Liver (tissue), 9 donors: Measurements from ENCODE around the gene RSPH6A. TPM values are rescaled to one million over a fixed set of nuclear protein-coding genes. Genes with fewer than 3 reads are reported as not detected.

ENCODE experiments used
- DNase-seq: peaks from one replicate; pipeline ENCODE4 v3.0.0-alpha.2; 2017; ENCODE audit warnings: low spot score
- H3K27ac ChIP-seq, 2 donors: one replicate each; pipeline ENCODE4 v1.7.0; 2013; ENCODE audit warnings: inconsistent platforms in 2 of 2, low read length in 2 of 2, control low read depth in 1 of 2, low read depth in 1 of 2, mild to moderate bottlenecking in 1 of 2
- H3K27me3 ChIP-seq, 4 donors: one replicate each; pipeline versions ENCODE4 v1.6.1 to v1.7.0; 2013; ENCODE audit warnings: low read length in 3 of 4, inconsistent platforms in 1 of 4, mild to moderate bottlenecking in 1 of 4, moderate library complexity in 1 of 4; ENCODE audit not compliant: control insufficient read depth in 4 of 4, insufficient read depth in 4 of 4
- H3K36me3 ChIP-seq, 4 donors: one replicate each; pipeline versions ENCODE4 v1.6.1 to v1.7.0; 2013; ENCODE audit warnings: low read length in 3 of 4, mild to moderate bottlenecking in 3 of 4, low read depth in 1 of 4, moderate library complexity in 1 of 4; ENCODE audit not compliant: control insufficient read depth in 4 of 4, insufficient read depth in 3 of 4
- H3K4me1 ChIP-seq, 4 donors: one replicate each; pipeline versions ENCODE4 v1.6.1 to v1.7.0; 2013; ENCODE audit warnings: low read length in 3 of 4, mild to moderate bottlenecking in 3 of 4, moderate library complexity in 1 of 4; ENCODE audit not compliant: control insufficient read depth in 4 of 4, insufficient read depth in 4 of 4
- H3K4me3 ChIP-seq, 3 donors: one replicate each; pipeline versions ENCODE4 v1.6.1 to v1.7.0; 2013; ENCODE audit warnings: low read length in 3 of 3, control low read depth in 1 of 3, low read depth in 1 of 3, mild to moderate bottlenecking in 1 of 3
- H3K9ac ChIP-seq, 2 donors: one replicate each; pipeline ENCODE4 v1.7.0; 2013; ENCODE audit warnings: low read length in 2 of 2, mild to moderate bottlenecking in 2 of 2, moderate library complexity in 2 of 2, control low read depth in 1 of 2, low read depth in 1 of 2
- H3K9me3 ChIP-seq, 4 donors: one replicate each; pipeline versions ENCODE4 v1.6.1 to v1.7.0; 2013; ENCODE audit warnings: low read length in 3 of 4; ENCODE audit not compliant: control insufficient read depth in 4 of 4
- EGR1 ChIP-seq, 2 donors: IDR thresholded peaks; 2 replicates each; pipeline ENCODE4 v1.6.1; 2016 to 2018; ENCODE audit warnings: antibody characterized with exemption in 2 of 2, low read depth in 2 of 2
- FOXA2 ChIP-seq: IDR thresholded peaks from 2 replicates; pipeline ENCODE4 v1.6.1; 2016; ENCODE audit warnings: antibody characterized with exemption
- GABPA ChIP-seq, 2 donors: IDR thresholded peaks in 1 of 2; conservative IDR thresholded peaks in 1 of 2; 2 replicates each; pipeline ENCODE4 v1.6.1; 2016; ENCODE audit warnings: antibody characterized with exemption in 2 of 2, mild to moderate bottlenecking in 1 of 2, moderate library complexity in 1 of 2
- HNF4G ChIP-seq: IDR thresholded peaks from 2 replicates; pipeline ENCODE4 v1.6.1; 2016; ENCODE audit warnings: antibody characterized with exemption
- JUND ChIP-seq, 2 donors: IDR thresholded peaks; 2 replicates each; pipeline ENCODE4 v1.6.1; 2016; ENCODE audit warnings: antibody characterized with exemption in 2 of 2
- RAD21 ChIP-seq, 2 donors: IDR thresholded peaks; 2 replicates each; pipeline ENCODE4 v1.6.1; 2016; ENCODE audit warnings: antibody characterized with exemption in 2 of 2, mild to moderate bottlenecking in 2 of 2
- SP1 ChIP-seq: IDR thresholded peaks from 2 replicates; pipeline ENCODE4 v1.6.1; 2018; ENCODE audit warnings: antibody characterized with exemption, mild to moderate bottlenecking
- TAF1 ChIP-seq: conservative IDR thresholded peaks from 2 replicates; pipeline ENCODE4 v1.6.1; 2016; ENCODE audit warnings: antibody characterized with exemption, mild to moderate bottlenecking
- YY1 ChIP-seq: IDR thresholded peaks from 2 replicates; pipeline ENCODE4 v1.6.1; 2016; ENCODE audit warnings: antibody characterized with exemption, mild to moderate bottlenecking
- WGBS: extraction: QIAGEN DNeasy Blood & Tissue Kit; methylation state at CpG from one replicate; pipeline ENCODE4 v1.1.7; 2013; 5-methylcytosine and 5-hydroxymethylcytosine counted together
- polyA plus RNA-seq, 2 donors: library from polyadenylated mRNA; stranded (reverse) in 1 of 2; unstranded in 1 of 2; fragments of 200-250 nt in 1 of 2; fragments of >200 nt in 1 of 2; fragmentation: Nextera tagmentation in 1 of 2; extraction: Ambion mirVana in 1 of 2; gene quantifications; one replicate each; pipeline versions ENCODE4 v1.2.1 to v1.2.3, GENCODE V29; 2013 to 2015
- total RNA-seq, 2 donors: library from RNA; depleted of rRNA; stranded (reverse); fragments of >200 nt; gene quantifications; one replicate each; pipeline ENCODE4 v1.2.3, GENCODE V29; 2014
- TF ChIP-seq, protein P1 (sequence below): fragments of 150-350 bp; IDR thresholded peaks from 2 replicates; pipeline ENCODE4 v1.5.1; 2017; ENCODE audit warnings: improper control_type of control experiment, low read depth, low read length; ENCODE audit not compliant: missing input control
- TF ChIP-seq, protein P2 (sequence below): IDR thresholded peaks from 2 replicates; pipeline ENCODE4 v1.6.1; 2016; ENCODE audit warnings: antibody characterized with exemption
- TF ChIP-seq, protein P3 (sequence below): IDR thresholded peaks from 2 replicates; pipeline ENCODE4 v1.6.1; 2016; ENCODE audit warnings: antibody characterized with exemption, mild to moderate bottlenecking
- TF ChIP-seq, protein P4 (sequence below): IDR thresholded peaks from 2 replicates; pipeline ENCODE4 v1.6.1; 2016; ENCODE audit warnings: antibody characterized with exemption
- TF ChIP-seq, protein P5 (sequence below): IDR thresholded peaks from 2 replicates; pipeline ENCODE4 v1.6.1; 2016; ENCODE audit warnings: antibody characterized with exemption
- donor health status: healthy.
- donor health status: healthy.
- donor health status: healthy.
- donor health status: healthy.
- donor health status: healthy.

The RSPH6A gene
- total and polyA plus RNA-seq, 4 donors, result 0.08 TPM; not detected in 3

DNA sequence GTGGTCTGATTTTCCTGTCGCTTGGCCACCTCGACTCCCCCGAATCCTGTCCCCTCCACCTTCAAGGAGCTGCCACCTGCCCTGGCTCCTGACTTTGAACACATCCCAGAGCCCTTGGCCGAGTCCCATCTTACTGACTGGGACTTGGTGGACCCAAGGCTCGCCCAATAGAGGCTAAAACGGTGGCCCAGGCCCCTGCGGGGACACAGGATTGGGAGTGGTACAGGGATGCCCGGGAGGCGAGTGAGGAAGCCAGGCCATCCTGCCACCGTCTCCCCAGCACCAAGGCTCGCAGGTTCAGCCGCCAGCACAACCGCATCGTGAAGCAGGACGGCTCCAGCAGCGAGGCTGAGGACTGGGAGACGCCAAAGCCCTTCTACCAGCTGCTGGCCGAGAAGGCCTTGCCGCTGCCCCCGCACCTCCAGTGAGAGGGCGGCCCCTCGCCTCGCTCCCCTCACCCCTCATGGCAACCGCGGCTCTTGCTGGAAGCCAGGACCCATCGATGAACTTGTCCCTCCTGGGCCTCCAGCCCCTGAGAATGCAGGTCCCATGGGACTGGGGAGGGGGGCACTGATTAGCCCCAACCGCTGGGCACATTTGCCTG lies 51.3 kb downstream of the RSPH6A start:
- Histone ChIP-seq H3K27me3 (no peaks in the 10 kb centered on the region), H3K4me3 (no peak overlapping the region), H3K4me1 (peaks cover 3 to 24% (median 6%) of the 10 kb centered on the region in 4 donors)

DNA sequence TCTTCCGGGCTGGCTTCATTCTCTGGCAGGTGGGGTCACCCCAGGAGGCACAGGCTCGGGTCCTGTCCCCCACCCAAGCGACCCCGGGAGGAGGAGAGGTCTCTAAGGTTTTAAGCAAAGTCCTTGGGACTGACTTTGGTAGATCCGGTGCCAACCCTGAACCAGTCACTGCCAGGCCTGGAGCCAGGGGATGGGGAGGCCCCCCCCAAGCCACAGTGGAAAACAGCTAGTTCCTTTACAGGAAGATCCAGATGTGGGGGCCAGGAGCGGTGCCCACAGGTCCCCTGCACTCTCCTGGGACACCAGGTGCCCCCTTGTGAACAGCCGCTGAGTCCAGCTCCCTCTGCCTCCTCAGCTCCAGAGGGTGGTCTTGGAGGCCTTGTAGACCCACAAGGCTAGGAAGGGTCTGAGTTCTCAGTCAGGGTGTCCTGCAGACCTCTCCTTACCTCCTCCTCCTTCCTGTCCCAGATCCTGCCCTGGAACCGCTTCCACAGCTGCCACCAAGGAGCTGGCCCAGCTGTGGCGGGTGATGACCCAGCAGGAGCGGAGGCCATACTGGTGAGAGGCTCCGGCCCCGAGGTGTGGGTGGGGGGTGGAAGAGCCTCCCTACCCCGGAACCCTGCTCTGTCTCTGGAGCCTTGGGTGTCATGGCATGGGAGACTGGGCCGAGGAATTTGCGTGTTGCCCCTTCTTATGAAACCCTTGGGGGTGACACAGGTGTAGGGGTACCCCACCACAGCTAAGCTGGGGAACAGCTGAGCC lies 52.1 kb downstream of the RSPH6A start:
- Histone ChIP-seq H3K36me3 (peaks cover 0 to 2% (median 0%) of the 10 kb centered on the region in 4 donors), H3K9ac (no peak overlapping the region), H3K27ac (no peak overlapping the region), H3K4me1 (peaks cover 3 to 24% (median 6%) of the 10 kb centered on the region in 4 donors), H3K9me3 (no peaks in the 10 kb centered on the region), H3K4me3 (no peak overlapping the region), H3K27me3 (no peaks in the 10 kb centered on the region)
- WGBS, result 92% methylated on average over 15 of the region's 15 CpGs
- no peak for DNase-seq
- no peak for TF ChIP-seq RAD21 (IDR thresholded peaks at IDR 0.05)
- TF ChIP-seq, protein P1, sequence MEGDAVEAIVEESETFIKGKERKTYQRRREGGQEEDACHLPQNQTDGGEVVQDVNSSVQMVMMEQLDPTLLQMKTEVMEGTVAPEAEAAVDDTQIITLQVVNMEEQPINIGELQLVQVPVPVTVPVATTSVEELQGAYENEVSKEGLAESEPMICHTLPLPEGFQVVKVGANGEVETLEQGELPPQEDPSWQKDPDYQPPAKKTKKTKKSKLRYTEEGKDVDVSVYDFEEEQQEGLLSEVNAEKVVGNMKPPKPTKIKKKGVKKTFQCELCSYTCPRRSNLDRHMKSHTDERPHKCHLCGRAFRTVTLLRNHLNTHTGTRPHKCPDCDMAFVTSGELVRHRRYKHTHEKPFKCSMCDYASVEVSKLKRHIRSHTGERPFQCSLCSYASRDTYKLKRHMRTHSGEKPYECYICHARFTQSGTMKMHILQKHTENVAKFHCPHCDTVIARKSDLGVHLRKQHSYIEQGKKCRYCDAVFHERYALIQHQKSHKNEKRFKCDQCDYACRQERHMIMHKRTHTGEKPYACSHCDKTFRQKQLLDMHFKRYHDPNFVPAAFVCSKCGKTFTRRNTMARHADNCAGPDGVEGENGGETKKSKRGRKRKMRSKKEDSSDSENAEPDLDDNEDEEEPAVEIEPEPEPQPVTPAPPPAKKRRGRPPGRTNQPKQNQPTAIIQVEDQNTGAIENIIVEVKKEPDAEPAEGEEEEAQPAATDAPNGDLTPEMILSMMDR, result no peak
- TF ChIP-seq, protein P2, sequence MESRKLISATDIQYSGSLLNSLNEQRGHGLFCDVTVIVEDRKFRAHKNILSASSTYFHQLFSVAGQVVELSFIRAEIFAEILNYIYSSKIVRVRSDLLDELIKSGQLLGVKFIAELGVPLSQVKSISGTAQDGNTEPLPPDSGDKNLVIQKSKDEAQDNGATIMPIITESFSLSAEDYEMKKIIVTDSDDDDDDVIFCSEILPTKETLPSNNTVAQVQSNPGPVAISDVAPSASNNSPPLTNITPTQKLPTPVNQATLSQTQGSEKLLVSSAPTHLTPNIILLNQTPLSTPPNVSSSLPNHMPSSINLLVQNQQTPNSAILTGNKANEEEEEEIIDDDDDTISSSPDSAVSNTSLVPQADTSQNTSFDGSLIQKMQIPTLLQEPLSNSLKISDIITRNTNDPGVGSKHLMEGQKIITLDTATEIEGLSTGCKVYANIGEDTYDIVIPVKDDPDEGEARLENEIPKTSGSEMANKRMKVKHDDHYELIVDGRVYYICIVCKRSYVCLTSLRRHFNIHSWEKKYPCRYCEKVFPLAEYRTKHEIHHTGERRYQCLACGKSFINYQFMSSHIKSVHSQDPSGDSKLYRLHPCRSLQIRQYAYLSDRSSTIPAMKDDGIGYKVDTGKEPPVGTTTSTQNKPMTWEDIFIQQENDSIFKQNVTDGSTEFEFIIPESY, result no peak
- TF ChIP-seq, protein P3, sequence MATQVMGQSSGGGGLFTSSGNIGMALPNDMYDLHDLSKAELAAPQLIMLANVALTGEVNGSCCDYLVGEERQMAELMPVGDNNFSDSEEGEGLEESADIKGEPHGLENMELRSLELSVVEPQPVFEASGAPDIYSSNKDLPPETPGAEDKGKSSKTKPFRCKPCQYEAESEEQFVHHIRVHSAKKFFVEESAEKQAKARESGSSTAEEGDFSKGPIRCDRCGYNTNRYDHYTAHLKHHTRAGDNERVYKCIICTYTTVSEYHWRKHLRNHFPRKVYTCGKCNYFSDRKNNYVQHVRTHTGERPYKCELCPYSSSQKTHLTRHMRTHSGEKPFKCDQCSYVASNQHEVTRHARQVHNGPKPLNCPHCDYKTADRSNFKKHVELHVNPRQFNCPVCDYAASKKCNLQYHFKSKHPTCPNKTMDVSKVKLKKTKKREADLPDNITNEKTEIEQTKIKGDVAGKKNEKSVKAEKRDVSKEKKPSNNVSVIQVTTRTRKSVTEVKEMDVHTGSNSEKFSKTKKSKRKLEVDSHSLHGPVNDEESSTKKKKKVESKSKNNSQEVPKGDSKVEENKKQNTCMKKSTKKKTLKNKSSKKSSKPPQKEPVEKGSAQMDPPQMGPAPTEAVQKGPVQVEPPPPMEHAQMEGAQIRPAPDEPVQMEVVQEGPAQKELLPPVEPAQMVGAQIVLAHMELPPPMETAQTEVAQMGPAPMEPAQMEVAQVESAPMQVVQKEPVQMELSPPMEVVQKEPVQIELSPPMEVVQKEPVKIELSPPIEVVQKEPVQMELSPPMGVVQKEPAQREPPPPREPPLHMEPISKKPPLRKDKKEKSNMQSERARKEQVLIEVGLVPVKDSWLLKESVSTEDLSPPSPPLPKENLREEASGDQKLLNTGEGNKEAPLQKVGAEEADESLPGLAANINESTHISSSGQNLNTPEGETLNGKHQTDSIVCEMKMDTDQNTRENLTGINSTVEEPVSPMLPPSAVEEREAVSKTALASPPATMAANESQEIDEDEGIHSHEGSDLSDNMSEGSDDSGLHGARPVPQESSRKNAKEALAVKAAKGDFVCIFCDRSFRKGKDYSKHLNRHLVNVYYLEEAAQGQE, result no peak
- no peak for TF ChIP-seq YY1

More for the DNA sequence above, 51.3 kb downstream of the RSPH6A start:
- Histone ChIP-seq H3K27ac (no peak overlapping the region), H3K9me3 (no peaks in the 10 kb centered on the region), H3K36me3 (peaks cover 0 to 2% (median 0%) of the 10 kb centered on the region in 4 donors), H3K9ac (no peak overlapping the region)
- TF ChIP-seq, protein P4, sequence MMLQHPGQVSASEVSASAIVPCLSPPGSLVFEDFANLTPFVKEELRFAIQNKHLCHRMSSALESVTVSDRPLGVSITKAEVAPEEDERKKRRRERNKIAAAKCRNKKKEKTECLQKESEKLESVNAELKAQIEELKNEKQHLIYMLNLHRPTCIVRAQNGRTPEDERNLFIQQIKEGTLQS, result no peak
- TF ChIP-seq, protein P1, result no peak
- TF ChIP-seq HNF4G (no peak), FOXA2 (no peak), SP1 (no peak), RAD21 (IDR thresholded peaks at IDR 0.05) (no peak), JUND (IDR thresholded peaks at IDR 0.05) (no peak), GABPA (IDR thresholded peaks at IDR 0.05 in 1 of 2, conservative IDR thresholded peaks at IDR 0.05 in 1 of 2) (no peak), TAF1 (no peak), EGR1 (IDR thresholded peaks at IDR 0.05; ENCODE audit: low read depth in 2 of 2) (no peak)
- TF ChIP-seq, protein P5, sequence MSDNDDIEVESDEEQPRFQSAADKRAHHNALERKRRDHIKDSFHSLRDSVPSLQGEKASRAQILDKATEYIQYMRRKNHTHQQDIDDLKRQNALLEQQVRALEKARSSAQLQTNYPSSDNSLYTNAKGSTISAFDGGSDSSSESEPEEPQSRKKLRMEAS, result no peak
- TF ChIP-seq, protein P2, result no peak
- WGBS, result 55% methylated on average over 27 of the region's 27 CpGs
- DNase-seq, result no peak
